Peyer's patch (tissue), 4 donors: ENCODE data around the gene TMEM9.

ENCODE experiments used
- CTCF ChIP-seq, 6 experiments: fragments of 450-650 bp in 4 of 6; fragments of 200-600 bp in 2 of 6; sonication (generic) in 1 of 6; IDR thresholded peaks; one replicate each; pipeline ENCODE4 v1.5.1; 2017 to 2019; ENCODE audit warnings: antibody characterized with exemption in 6 of 6, mild to moderate bottlenecking in 3 of 6, moderate library complexity in 1 of 6
- POLR2A ChIP-seq, 2 donors: fragments of 450-650 bp; IDR thresholded peaks; one replicate each; pipeline ENCODE4 v1.5.1; 2017; ENCODE audit warnings: antibody characterized with exemption in 2 of 2, mild to moderate bottlenecking in 2 of 2, moderate library complexity in 2 of 2

- TF ChIP-seq CTCF (IDR thresholded peaks at IDR 0.05) (no peak), POLR2A (IDR thresholded peaks at IDR 0.05) (no peak)
These were observed 40.6 kb downstream of the TMEM9 start for GRCh38 chr1:201113451-201114244.
